Activated CD4-positive, alpha-beta T cell treated with anti-CD3 and anti-CD28 coated beads for 4 hours (primary cell): ENCODE results near the gene WIPF3.
"Not testable (repeated sequence)": the region's sequence is repeated elsewhere in the genome, so short reads cannot be mapped to it uniquely, and the experiment has no call there.

Experiments used
- DNase-seq, 2 donors: peaks; one replicate each; pipeline ENCODE4 v3.0.0-alpha.2; 2020

Gene WIPF3

DNA sequence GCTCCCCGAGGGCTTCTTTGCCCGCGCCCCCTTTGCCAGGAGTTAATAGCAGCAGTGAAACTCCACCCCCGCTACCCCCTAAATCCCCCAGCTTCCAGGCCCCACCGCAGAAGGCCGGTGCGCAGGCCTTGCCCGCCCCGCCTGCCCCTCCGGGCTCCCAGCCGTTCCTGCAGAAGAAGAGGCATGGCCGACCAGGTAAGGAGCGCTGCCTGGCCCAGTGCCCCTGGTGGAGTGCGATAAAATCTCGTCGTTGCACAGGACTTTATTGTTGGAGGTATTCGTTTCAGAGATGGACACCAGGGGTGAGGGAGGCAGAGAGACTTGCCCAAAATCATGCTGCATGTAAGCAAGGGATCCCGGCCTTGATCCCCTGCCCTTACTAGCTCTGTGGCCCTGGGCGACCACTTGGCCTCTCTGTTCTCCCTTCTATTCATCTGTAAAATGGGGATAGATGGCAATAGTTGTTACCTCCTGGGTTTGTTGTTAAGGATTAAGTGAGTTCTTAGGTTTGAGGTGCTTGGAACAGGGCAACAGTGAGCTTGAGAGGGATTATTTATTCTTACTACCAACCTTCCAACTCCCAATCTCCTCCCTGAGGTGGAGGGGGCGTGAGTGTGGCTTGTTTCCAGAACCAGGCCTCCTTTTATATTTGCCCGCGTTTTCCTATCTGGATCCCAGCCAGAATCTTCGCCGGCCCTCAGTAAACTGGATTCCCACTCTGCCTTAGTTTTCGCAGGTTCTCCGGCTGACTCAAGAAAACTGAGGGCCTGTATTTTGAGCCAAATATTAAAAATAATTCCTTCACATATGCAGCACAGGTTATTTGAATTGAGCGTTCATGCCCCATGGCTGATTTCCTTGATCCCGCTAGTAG is 78.3 kb downstream of the WIPF3 start:
- DNase-seq = no peak

- DNase-seq = no peak
Observed at GRCh38 chr7:29885626-29886025, 79.3 kb downstream of the WIPF3 start.

DNA sequence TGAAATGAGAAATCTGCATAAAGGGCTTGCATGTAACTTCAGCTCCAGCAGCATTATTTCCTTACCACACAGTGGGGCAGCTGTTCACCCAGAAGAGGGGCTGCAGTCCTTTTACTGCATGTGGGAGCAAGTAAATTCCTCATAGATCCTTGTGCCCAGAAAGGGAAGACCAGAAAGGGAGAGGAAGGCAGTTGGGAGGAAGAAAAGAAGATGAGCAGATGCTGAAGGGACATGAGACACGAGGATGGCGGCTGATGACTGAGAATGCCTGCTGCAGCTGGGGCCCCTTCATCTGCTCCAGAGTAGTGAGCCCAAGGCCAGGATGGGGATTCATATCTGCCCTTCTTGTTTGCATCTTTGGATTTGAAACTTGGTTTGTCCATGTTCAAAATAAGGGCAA is 80.5 kb downstream of the WIPF3 start:
- DNase-seq = no peak

DNA sequence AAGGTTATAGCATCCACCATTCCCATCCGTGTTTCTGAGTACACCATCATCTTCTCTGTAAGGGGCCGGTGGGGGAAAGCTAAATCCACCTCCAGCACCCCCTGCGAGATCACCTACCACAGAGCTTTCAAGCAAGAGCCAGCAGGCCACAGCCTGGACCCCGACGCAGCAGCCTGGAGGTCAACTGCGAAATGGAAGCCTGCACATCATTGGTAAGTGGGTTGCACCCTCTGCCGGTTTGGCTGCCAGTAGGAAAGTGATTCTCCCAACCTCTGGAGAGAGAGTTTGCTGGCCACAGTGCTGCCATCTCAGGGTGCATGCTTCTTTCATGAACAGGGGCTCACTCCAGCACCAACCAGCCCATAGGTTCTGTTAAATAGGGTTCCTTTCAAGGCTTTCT is 81.7 kb downstream of the WIPF3 start:
- no peak for DNase-seq

DNA sequence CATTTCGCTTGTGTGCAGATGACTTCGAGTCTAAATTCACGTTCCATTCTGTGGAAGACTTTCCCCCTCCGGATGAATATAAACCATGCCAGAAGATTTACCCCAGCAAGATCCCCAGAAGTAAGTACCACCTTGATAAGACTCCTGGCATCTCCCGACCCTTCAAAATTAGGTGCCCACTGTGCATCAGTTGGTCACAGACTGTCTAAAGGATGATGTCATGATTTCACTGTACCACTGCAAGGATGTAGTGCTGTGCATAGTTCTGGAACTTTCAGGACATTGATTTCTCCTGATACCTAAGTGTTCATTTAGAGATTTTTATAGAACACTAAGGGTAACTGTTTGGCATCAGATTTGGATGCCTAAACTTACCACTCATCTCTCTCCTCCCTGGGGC is 83.0 kb downstream of the WIPF3 start:
- DNase-seq = no peak

GRCh38 chr7:29890251-29890650 is 83.9 kb downstream of the WIPF3 start:
- DNase-seq = no peak

DNA sequence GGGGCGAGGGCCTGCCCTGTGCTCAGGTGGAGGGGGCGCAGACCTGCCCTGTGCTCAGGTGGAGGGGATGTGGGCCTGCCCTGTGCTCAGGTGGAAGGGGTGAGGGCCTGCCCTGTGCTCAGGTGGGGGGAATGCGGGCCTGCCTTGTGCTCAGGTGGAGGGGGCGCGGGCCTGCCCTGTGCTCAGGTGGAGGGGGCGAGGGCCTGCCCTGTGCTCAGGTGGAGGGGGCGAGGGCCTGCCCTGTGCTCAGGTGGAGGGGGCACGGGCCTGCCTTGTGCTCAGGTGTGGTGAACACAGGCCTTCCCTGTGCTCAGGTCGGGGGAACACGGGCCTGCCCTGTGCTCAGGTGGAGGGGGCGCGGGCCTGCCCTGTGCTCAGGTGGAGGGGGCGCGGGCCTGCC is 84.5 kb downstream of the WIPF3 start:
- DNase-seq = not testable (repeated sequence)

- DNase-seq = no peak
Observed at GRCh38 chr7:29891766-29892165, 85.5 kb downstream of the WIPF3 start.

GRCh38 chr7:29892231-29892630 is 85.9 kb downstream of the WIPF3 start:
- no peak for DNase-seq

DNA sequence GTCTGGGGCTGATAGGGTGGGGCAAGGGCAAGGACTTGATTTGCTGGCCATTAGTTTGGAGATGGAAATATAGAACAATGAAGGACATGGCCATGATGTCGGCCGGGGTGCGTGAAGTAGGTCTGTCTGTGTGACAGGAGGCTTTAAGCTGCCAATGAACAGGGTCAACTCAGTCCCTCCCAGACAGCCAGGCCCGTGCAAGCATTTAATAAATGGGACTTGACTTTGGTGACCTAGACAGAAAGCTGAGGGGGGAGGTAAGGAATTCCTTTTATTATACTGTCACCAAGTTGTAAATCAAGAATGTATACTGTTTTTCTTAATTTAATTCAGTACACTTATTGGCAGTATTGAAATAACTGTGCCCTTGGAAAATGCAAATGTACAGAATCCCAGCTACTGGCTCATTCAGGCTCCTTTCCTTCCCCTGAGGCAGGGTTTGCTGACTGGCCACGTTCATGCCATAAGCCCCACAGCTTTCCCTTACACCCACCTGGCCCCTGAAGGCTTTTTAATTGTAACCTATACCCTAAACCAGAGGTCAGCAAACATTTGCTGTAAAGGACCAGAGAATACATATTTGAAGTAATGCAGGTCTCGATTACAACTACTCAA is 87.2 kb downstream of the WIPF3 start:
- no peak for DNase-seq

DNA sequence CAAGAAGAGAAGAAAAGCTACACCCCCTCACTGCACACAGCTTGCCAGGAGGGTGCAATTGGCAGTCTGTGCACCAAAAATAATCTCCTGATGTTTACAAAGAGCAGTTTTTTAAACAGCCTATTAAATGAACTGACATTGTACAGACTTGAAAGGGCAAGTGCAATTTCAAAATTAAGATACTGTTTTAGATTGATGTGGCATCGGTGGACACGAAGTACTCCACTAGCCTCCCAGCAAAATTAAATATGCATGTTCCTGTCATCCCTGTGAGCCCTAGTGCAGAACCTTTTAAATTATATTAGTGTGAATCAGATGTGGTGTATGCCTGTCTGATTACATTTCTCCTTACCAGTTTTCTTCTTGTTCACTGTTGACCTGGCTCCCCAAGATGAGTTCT is 87.9 kb downstream of the WIPF3 start:
- no peak for DNase-seq

DNA sequence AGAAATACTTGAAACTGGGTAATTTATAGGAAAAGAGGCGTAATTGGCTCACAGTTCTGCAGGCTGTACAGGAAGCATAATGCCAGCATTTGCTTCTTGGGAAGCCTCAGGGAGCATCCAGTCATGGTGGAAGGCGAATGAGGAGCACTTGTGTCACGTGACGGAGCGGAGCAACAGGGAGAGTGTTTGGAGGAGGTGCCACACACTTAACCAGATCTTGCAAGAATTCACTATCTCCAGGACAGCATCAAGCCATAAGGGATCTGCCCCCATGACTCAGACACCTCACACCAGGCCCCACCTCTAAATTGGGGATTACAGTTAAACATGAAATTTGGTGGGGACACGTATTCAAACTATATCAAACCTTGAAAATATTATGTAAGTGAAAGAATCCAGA is 89.3 kb downstream of the WIPF3 start:
- DNase-seq = no peak

DNA sequence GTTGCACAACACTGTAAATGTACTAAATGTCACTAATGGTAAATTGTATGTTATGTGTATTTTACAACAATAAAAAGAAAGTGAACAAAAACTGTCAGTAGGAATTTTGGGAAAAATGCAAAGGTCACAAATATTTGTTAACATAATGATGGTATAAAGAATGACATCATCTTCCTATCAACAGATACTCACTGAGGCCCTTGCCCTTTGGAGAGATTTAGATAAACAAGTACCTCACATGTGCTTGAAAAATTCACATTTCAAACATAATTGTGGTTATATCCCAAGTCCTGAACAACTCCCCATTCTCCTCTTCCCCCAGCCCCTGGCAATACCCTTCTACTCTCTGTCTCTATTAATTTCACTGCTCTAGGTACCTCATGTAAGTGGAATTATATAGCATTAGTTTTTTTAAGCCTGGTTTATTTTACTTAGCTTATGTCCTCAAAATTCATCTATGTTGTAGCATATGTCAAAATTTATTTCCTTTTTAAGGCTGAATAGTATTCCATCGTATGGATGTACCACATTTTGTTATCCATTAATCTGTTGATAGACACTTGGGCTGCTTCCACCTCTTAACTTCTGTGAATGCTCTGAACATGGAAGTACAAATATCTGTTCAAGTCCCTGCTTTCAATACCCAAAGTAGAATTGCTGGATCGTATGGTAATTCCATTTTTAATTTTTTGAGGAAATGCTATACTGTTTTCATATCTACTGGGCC is 90.5 kb downstream of the WIPF3 start:
- DNase-seq = no peak

DNA sequence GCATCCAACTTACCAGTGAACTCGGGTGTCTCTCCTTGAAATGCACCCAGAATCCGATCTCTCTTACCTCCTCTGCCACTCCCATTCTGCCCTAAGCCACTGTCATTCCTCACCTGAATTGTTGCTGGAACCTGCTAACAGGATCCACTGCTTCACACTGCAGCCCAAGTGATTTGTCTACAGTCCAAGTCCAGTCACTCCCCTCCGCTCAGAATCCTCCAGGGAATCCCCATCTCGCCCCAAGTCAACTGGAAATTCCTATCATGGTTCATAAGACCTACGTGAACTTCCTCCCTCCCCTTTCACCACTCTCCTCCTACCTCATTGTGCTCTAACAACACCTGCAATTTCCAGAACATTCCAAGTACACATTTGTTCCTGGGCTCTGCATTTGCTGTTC is 92.0 kb downstream of the WIPF3 start:
- no peak for DNase-seq

DNA sequence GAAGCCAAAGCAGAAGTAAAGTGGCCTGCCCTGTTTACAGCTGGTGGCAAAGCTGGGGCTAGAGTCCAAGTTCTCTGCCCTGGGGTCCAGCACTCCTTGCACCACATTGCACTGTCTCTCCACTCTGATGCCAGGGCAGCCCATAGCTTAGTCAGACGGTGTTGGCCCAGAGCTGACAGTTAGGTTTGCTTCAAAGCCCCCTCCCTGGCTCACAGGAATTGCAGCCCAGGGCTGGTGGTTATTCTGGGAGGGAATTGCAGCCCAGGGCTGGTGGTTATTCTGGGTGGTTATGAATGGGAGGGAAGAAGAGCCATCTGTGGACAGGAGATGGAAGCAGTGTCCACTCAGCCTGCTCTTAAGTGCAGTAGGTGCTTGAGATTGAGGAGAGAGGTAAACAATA is 94.4 kb downstream of the WIPF3 start:
- DNase-seq = no peak

GRCh38 chr7:29906200-29907022 is 100.1 kb downstream of the WIPF3 start:
- DNase-seq = no peak

DNA sequence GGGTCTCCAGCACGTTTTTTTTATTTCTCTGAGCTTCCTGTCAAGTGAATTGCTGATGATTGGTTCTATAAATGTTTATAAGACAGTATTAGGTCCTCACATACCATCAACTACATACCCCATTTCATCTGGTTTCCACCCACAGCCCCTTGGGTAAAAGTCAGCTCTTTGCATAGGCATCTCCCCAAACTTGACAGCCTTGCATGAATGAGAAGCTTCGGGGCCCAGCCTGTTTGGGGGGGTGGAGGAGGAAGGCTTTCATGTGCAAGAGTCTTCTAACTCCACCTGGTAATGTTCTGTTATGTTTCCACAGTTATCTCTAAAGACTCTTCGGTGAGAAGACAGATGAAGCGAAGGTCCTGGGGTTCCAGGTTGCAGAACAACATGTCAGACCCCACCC is 107.9 kb downstream of the WIPF3 start:
- no peak for DNase-seq

DNA sequence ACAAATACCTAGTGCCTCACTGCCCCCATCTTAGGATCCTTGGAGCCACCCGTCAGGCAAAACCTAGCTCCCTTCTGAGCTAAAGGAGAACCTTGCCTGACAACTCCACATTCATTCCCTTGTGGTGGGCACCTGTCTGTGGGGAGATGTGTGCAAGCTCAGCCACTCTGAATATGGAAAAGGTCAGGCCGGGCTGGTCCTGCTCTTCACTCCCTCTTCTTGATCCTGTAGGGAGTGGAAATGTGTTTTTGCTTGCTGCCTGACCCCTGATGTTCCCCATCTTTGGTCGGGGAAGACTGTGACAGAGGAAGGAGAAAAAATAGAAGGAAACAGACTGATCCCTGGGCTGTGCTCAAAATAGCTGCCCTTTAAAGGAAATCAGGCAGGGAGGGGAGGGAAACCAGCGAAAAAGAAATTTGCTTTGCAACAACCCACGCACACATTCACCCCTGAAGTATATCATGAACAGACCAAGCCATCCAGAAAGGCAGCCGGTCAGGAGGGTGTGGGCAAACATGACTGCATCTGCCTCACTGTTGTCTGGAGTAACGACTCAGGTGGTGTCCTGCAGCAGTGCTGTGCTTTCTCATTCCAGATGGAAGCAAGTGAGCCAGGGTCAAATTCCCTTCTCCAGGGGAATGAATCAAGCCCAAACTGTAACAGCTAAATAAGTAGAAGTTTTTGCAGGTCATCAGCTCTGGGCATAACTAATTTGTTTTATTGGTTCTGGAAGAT is 109.3 kb downstream of the WIPF3 start:
- DNase-seq = no peak

DNA sequence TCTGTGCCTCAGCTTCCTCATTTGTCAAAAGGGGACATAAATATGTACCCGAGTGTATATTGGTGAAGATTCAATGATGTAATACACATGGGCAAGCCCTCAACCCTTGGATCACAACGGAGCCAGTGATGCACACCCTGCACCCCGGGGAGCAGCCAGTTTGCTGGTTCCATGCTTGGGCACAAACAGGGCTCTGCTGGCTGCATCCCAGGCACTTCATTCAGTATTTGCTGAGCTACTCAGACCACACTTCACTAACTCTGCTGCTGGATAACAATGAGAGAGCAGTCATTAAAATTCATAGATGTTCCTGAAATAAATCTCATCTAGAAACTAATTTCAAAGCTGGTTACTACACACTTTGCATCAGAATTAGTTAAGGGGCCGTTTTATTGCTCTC is 111.3 kb downstream of the WIPF3 start:
- no peak for DNase-seq

DNA sequence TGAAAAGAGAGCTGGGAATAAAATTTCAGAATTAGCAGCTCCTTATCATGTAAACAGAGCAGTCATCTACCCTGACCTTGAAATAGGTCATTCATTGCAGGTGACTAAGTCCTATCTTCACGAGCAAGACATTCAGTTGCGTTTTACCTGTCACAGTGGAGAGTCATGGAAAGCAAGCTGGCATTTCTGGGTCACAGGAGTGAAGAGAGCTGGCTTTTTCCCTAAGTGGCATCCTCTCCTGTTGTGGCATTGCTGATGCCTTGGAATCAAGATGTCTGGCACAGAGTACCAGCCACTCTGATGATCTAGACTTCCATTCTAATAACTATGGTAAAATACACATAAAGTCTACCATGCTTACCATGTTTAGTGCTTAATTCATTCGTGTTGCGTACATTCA is 112.5 kb downstream of the WIPF3 start:
- no peak for DNase-seq

DNA sequence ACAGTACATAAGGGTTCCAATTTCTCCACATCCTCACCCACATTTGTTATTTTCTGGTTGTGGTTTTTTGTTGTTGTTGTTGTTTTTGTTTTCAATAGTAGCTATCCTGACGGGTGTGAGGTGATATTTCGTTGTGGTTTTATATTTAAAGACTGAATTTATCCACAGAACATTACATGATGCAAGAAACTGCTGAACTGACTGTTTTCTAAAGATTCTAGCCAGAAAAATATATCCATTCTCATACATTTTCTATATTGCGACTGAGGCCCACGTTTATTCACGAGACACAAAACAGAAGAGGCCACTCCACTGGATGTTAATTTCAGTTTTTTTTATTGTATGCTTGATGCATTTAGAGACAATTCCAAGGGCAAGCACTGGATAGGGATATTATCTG is 113.5 kb downstream of the WIPF3 start:
- DNase-seq = no peak

DNA sequence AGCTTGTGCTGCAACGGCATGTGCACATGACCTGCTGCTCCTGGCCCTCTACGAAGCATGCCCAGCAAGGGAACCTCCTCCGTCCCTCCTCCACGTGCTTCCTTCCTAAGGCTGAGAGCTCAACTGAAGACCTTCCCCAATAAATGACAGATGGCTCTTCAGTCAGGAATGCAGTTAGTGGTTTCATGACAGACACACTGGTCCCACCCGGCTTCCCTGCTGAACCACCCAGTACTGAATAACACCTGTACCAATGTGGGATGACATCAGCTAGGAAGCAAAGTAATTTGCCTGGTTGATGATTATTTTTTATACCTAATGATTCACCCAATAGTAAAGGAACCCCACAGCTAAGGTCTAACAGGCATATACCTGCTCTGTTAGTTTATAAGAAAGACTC is 114.2 kb downstream of the WIPF3 start:
- DNase-seq = no peak
